GM19238 (cell line): Measurements from ENCODE around the gene TP53RK.
A peak's percentile ranks its signal among the peaks of the same experiment; 100 is the strongest.

Experiments
- DNase-seq: peaks from one replicate; pipeline ENCODE4 v3.0.0; 2011; ENCODE audit warnings: low spot score; ENCODE audit not compliant: insufficient read length

Gene TP53RK

GRCh38 chr20:46689082-46689753 lies at the start of gene TP53RK:
TSS of gene TP53RK (minus strand) at chr20:46689444. CDS start at chr20:46689414, 30 bp downstream.
- DNase-seq, result peak; percentile 89

GRCh38 chr20:46735436-46735835 lies 46.2 kb upstream of the TP53RK start:
- DNase-seq, result no peak

GRCh38 chr20:46731770-46732169 lies 42.5 kb upstream of the TP53RK start:
- DNase-seq, result no peak

GRCh38 chr20:46725186-46726165 lies 36.2 kb upstream of the TP53RK start:
- no peak for DNase-seq

- no peak for DNase-seq
Observed at GRCh38 chr20:46724343-46724959, 35.2 kb upstream of the TP53RK start.

- DNase-seq, result no peak
Observed at GRCh38 chr20:46723039-46723438, 33.8 kb upstream of the TP53RK start.

GRCh38 chr20:46722450-46722849 lies 33.2 kb upstream of the TP53RK start:
- DNase-seq, result no peak

GRCh38 chr20:46721476-46721875 lies 32.2 kb upstream of the TP53RK start:
- DNase-seq, result no peak

- DNase-seq, result no peak
Observed at GRCh38 chr20:46720776-46721425, 31.7 kb upstream of the TP53RK start.

GRCh38 chr20:46720019-46720418 lies 30.8 kb upstream of the TP53RK start:
- DNase-seq, result no peak

- DNase-seq, result no peak
Observed at GRCh38 chr20:46717818-46718541, 28.7 kb upstream of the TP53RK start.

GRCh38 chr20:46715292-46715756 lies 26.1 kb upstream of the TP53RK start:
- DNase-seq, result no peak

- DNase-seq, result no peak
Observed at GRCh38 chr20:46713957-46714834, 25.0 kb upstream of the TP53RK start.

GRCh38 chr20:46712056-46712636 lies 22.9 kb upstream of the TP53RK start:
- DNase-seq, result no peak

GRCh38 chr20:46710153-46710913 lies 21.1 kb upstream of the TP53RK start:
- DNase-seq, result no peak

- DNase-seq, result no peak
Observed at GRCh38 chr20:46709459-46710152, 20.4 kb upstream of the TP53RK start, which contains the start of gene SLC2A10. TSS of gene SLC2A10 (plus strand) at chr20:46709649. CDS start at chr20:46709737, 88 bp downstream.

GRCh38 chr20:46709055-46709458 lies 19.8 kb upstream of the TP53RK start:
- DNase-seq, result no peak
